IPS-18a (cell line): ENCODE results near the gene UCMA.
"Not testable (repeated sequence)": the region's sequence is repeated elsewhere in the genome, so short reads cannot be mapped to it uniquely, and the experiment has no call there.

Source experiments
- H3K27ac ChIP-seq: one replicate; pipeline ENCODE4 v1.5.1; 2013; ENCODE audit warnings: low read length
- H3K27me3 ChIP-seq: one replicate; pipeline ENCODE4 v1.6.1; 2013; ENCODE audit warnings: mild to moderate bottlenecking, low read length; ENCODE audit not compliant: control insufficient read depth, insufficient read depth
- H3K36me3 ChIP-seq: one replicate; pipeline ENCODE4 v1.6.1; 2013; ENCODE audit warnings: low read depth, low read length; ENCODE audit not compliant: control insufficient read depth
- H3K4me1 ChIP-seq: one replicate; pipeline ENCODE4 v1.6.1; 2013; ENCODE audit warnings: low read depth, low read length; ENCODE audit not compliant: control insufficient read depth
- H3K4me3 ChIP-seq: one replicate; pipeline ENCODE4 v1.5.1; 2013; ENCODE audit warnings: low read length
- H3K9ac ChIP-seq: one replicate; pipeline ENCODE4 v1.6.1; 2013; ENCODE audit warnings: mild to moderate bottlenecking, low read length, moderate library complexity
- H3K9me3 ChIP-seq: one replicate; pipeline ENCODE4 v1.6.1; 2013; ENCODE audit warnings: low read depth, low read length; ENCODE audit not compliant: control insufficient read depth

Gene UCMA

DNA sequence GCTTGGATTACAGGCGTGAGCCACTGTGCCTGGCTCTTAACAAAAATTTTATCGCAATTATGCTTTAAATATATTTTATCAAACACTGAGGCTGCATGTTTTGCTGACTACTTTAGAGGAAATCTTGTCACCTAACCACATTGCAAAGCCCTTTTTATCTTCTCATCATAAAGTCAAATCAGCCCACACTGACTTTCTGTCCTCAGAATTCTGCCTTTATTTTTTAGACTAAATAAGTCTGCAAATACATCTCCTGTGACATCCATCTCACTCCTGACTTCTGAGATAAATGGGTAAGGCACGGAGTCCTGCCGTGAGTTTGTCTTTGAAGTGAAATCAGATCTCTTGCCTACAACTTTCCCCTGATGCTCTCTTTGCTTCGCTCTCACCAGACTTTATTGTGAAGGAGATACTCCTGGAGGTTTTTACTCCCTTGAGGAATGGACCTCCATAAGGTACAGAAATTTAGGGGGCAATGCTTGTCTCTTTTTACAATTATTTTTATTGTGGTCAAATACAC is 23.5 kb upstream of the UCMA start:
- H3K27me3 ChIP-seq = no peaks in the 10 kb centered on the region
- H3K36me3 ChIP-seq = no peaks in the 10 kb centered on the region
- H3K4me3 ChIP-seq = no peak overlapping the region
- H3K9ac ChIP-seq = no peak overlapping the region
- H3K9me3 ChIP-seq = no peaks in the 10 kb centered on the region
- no peak overlapping the region for H3K27ac ChIP-seq
- no peaks in the 10 kb centered on the region for H3K4me1 ChIP-seq

DNA sequence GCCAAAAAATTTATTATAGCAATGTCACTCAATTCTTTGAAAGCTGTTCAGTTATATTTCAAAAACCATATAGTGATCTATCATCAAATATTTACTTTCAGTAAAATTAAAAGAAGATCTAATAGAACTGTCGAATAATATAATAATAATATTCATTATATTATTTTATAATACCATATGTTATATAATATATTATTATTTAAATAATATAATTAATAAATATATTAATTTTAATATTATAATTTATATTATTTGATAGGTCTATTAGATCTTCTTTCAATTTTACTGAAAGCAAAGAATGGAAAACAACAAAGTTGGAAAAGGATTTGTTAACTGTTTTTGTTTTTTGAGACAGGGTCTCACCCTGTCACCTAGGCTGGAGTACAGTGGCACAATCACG is 22.5 kb upstream of the UCMA start:
- H3K27me3 ChIP-seq = no peaks in the 10 kb centered on the region
- H3K9ac ChIP-seq = no peak overlapping the region
- H3K27ac ChIP-seq = no peak overlapping the region
- no peak overlapping the region for H3K4me3 ChIP-seq
- H3K36me3 ChIP-seq = no peaks in the 10 kb centered on the region
- H3K9me3 ChIP-seq = no peaks in the 10 kb centered on the region
- no peaks in the 10 kb centered on the region for H3K4me1 ChIP-seq

- H3K9me3 ChIP-seq = no peaks in the 10 kb centered on the region
- H3K4me1 ChIP-seq = no peaks in the 10 kb centered on the region
- H3K36me3 ChIP-seq = no peaks in the 10 kb centered on the region
- H3K27ac ChIP-seq = no peak overlapping the region
- H3K4me3 ChIP-seq = no peak overlapping the region
- H3K9ac ChIP-seq = no peak overlapping the region
- no peaks in the 10 kb centered on the region for H3K27me3 ChIP-seq
These were observed 19.6 kb upstream of the UCMA start for GRCh38 chr10:13253726-13254125.

- H3K27me3 ChIP-seq = no peaks in the 10 kb centered on the region
- no peaks in the 10 kb centered on the region for H3K9me3 ChIP-seq
- no peak overlapping the region for H3K4me3 ChIP-seq
- H3K9ac ChIP-seq = no peak overlapping the region
- H3K36me3 ChIP-seq = no peaks in the 10 kb centered on the region
- no peaks in the 10 kb centered on the region for H3K4me1 ChIP-seq
- no peak overlapping the region for H3K27ac ChIP-seq
These were observed 13.6 kb upstream of the UCMA start for GRCh38 chr10:13247784-13248183.

GRCh38 chr10:13247246-13247645 is 13.1 kb upstream of the UCMA start:
- Histone ChIP-seq H3K9me3 (no peaks in the 10 kb centered on the region), H3K4me3 (no peak overlapping the region)

DNA sequence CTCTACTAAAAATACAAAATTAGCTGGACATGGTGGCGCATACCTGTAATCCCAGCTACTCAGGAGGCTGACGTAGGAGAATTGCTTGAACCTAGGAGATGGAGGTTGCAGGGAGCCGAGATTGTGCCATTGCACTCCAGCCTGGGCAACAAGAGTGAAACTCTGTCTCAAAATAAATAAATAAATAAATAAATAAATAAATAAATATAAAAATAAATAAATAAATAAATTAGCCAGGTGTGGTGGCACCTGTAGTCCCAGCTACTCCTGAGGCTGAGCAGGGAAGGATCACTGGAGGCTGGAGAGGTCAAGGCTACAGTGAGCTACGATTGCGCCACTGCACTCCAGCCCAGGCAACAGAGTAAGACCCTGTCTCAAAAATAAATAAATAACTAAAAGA is 8.1 kb upstream of the UCMA start:
- H3K36me3 ChIP-seq, H3K4me3 ChIP-seq, H3K9ac ChIP-seq, H3K4me1 ChIP-seq, H3K9me3 ChIP-seq, H3K27me3 ChIP-seq, H3K27ac ChIP-seq: not testable (repeated sequence)

More at GRCh38 chr10:13247246-13247645, 13.1 kb upstream of the UCMA start:
- Histone ChIP-seq H3K36me3 (no peaks in the 10 kb centered on the region), H3K9ac (no peak overlapping the region), H3K27ac (no peak overlapping the region), H3K27me3 (no peaks in the 10 kb centered on the region), H3K4me1 (no peaks in the 10 kb centered on the region)

DNA sequence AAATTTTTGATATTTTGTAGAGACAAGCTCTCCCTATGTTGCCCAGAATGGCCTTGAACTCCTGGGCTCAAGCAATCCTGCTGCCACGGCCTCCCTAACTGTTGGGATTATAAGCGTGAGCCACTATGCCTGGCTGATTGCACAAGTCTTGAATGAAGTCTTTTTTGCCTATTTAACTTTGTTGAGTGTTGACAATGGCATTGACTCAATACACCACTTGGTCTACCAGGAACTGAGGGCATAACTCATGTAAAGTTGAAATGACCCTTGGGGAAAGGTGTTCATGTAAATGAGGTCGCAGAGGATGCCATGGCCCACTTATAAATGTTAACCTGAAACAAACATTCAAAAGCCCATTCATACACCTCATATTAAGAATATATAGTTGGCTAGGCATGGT is 7.4 kb upstream of the UCMA start:
- Histone ChIP-seq H3K9me3 (no peaks in the 10 kb centered on the region), H3K27ac (no peak overlapping the region), H3K9ac (no peak overlapping the region), H3K4me3 (no peak overlapping the region), H3K4me1 (no peaks in the 10 kb centered on the region), H3K36me3 (no peaks in the 10 kb centered on the region), H3K27me3 (no peaks in the 10 kb centered on the region)

DNA sequence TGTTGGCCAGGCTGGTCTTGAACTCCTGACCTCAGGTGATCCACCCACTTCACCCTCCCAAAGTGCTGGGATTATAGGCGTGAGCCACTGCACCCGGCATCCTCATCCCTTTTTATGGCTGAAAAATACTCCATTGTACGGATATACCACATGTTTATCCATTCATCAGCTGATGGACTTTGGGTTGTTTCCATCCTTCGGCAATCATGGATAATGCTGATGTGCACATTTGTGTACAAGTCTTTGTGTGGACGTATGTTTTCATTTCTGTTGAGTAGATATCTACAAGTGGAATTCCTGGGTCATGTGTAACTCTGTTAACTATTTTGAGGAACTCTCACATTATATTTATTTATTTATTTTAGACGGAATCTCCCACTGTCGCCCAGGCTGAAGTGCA is 5.7 kb upstream of the UCMA start:
- Histone ChIP-seq H3K36me3 (no peaks in the 10 kb centered on the region), H3K4me3 (no peak overlapping the region), H3K9me3 (no peaks in the 10 kb centered on the region), H3K27ac (no peak overlapping the region), H3K9ac (no peak overlapping the region), H3K27me3 (no peaks in the 10 kb centered on the region), H3K4me1 (no peaks in the 10 kb centered on the region)

- Histone ChIP-seq H3K9ac (no peak overlapping the region), H3K27ac (no peak overlapping the region), H3K27me3 (no peaks in the 10 kb centered on the region), H3K4me3 (no peak overlapping the region), H3K36me3 (no peaks in the 10 kb centered on the region), H3K9me3 (no peaks in the 10 kb centered on the region), H3K4me1 (no peaks in the 10 kb centered on the region)
These were observed 4.3 kb upstream of the UCMA start for GRCh38 chr10:13238271-13239077.

DNA sequence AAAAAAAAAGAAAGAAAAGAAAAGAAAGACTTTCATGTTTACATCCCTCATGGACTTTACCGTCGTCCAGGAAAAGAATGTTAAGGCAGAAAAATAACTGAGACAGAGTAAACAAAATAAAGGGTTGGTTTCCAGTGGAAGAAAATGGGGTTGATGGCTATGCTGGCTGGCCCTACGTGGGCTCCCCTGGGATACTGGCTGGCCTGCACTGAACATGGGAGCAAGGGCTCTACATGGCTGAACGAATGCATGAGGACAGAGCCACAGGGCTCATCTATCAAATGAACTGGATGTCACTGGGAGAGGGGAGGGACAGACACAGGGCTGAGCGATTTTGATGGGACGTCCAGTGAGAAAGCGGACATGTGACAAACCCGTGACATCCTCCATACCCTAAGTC is 2.5 kb upstream of the UCMA start:
- no peaks in the 10 kb centered on the region for H3K9me3 ChIP-seq
- no peak overlapping the region for H3K4me3 ChIP-seq
- H3K4me1 ChIP-seq = peaks cover 4% of the 10 kb centered on the region
- H3K27ac ChIP-seq = no peak overlapping the region
- H3K36me3 ChIP-seq = no peaks in the 10 kb centered on the region
- H3K27me3 ChIP-seq = no peaks in the 10 kb centered on the region
- H3K9ac ChIP-seq = no peak overlapping the region

GRCh38 chr10:13234736-13235135 is 562 bp upstream of the UCMA start:
- H3K36me3 ChIP-seq, H3K27me3 ChIP-seq, H3K9me3 ChIP-seq, H3K4me1 ChIP-seq, H3K4me3 ChIP-seq, H3K9ac ChIP-seq, H3K27ac ChIP-seq: not testable (repeated sequence)

GRCh38 chr10:13233358-13233757 is 816 bp downstream of the UCMA start:
- Histone ChIP-seq H3K36me3 (no peaks in the 10 kb centered on the region), H3K4me1 (peaks cover 10% of the 10 kb centered on the region), H3K9me3 (no peaks in the 10 kb centered on the region), H3K27me3 (no peaks in the 10 kb centered on the region), H3K27ac (no peak overlapping the region), H3K4me3 (no peak overlapping the region), H3K9ac (no peak overlapping the region)
